ENCODE results near the gene KRT10. TPM values are rescaled to one million over a fixed set of nuclear protein-coding genes. Genes with fewer than 3 reads are reported as not detected.

KRT10 gene
- total and polyA plus RNA-seq, 2 experiments from 2014 or later = 9.6 to 123 TPM

GRCh38 chr17:40839194-40839593, 16.8 kb upstream of the KRT10 start:
- Mint-ChIP-seq H3K4me3 (no peak overlapping the region), H3K27ac (no peak overlapping the region), H3K27me3 (ENCODE audit: insufficient read depth, low read depth, poor library complexity) (peaks cover 11% of the 10 kb centered on the region), H3K36me3 (ENCODE audit: low read depth) (peaks cover 5% of the 10 kb centered on the region; the same call in 2 of the 3 replicates), H3K4me1 (peaks cover 3% of the 10 kb centered on the region; the same call in 1 of the 3 replicates), H3K9me3 (no peaks in the 10 kb centered on the region)
- H3K27ac ChIP-seq (ENCODE audit: low read depth) = no peak overlapping the region
- H3K79me2 ChIP-seq (replicated peaks; ENCODE audit: insufficient read depth) = no peaks in the 10 kb centered on the region
- no peak overlapping the region for H2AFZ ChIP-seq
- no peak overlapping the region for H3K4me3 ChIP-seq
- ATAC-seq (no peak), DNase-seq (ENCODE audit: low spot score) (no peak)
- no peak overlapping the region for H3K4me2 ChIP-seq
- no peaks in the 10 kb centered on the region for H3F3A ChIP-seq (replicated peaks; ENCODE audit: low read depth)
- H3K27me3 ChIP-seq (ENCODE audit: insufficient read depth) = peaks cover 66% of the 10 kb centered on the region
- no peaks in the 10 kb centered on the region for H3K9me2 ChIP-seq (ENCODE audit: insufficient read depth)
- H4K20me1 ChIP-seq (replicated peaks; ENCODE audit: insufficient read depth) = peaks cover 9% of the 10 kb centered on the region
- no peaks in the 10 kb centered on the region for H3K4me1 ChIP-seq (ENCODE audit: insufficient read depth)
- no peaks in the 10 kb centered on the region; the same call in 1 of the 2 replicates for H3K36me3 ChIP-seq (ENCODE audit: insufficient read depth)
- TF ChIP-seq, protein P1, sequence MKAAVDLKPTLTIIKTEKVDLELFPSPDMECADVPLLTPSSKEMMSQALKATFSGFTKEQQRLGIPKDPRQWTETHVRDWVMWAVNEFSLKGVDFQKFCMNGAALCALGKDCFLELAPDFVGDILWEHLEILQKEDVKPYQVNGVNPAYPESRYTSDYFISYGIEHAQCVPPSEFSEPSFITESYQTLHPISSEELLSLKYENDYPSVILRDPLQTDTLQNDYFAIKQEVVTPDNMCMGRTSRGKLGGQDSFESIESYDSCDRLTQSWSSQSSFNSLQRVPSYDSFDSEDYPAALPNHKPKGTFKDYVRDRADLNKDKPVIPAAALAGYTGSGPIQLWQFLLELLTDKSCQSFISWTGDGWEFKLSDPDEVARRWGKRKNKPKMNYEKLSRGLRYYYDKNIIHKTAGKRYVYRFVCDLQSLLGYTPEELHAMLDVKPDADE (IDR thresholded peaks at IDR 0.05) = no peak
- TF ChIP-seq CTCF (conservative IDR thresholded peaks at IDR 0.05; ENCODE audit: low read depth in 2 of 2) (no peak), ZNF114 (CRISPR knock-in tag; IDR thresholded peaks at IDR 0.05) (no peak), EZH2phosphoT487 (IDR thresholded peaks at IDR 0.05; ENCODE audit: unreplicated experiment) (no peak), NANOG (IDR thresholded peaks at IDR 0.05; ENCODE audit: borderline replicate concordance) (no peak), STAT1 (IDR thresholded peaks at IDR 0.05; ENCODE audit: unreplicated experiment) (no peak), ZNF331 (CRISPR knock-in tag; IDR thresholded peaks at IDR 0.05; ENCODE audit: low read depth) (no peak), POLR2AphosphoS5 (IDR thresholded peaks at IDR 0.05; ENCODE audit: low read depth) (no peak), CREB1 (CRISPR knock-in tag; IDR thresholded peaks at IDR 0.05; ENCODE audit: low read depth) (no peak), JUNB (IDR thresholded peaks at IDR 0.05; ENCODE audit: unreplicated experiment) (no peak), EZH2 (IDR thresholded peaks at IDR 0.05; ENCODE audit: low read depth, unreplicated experiment) (no peak)
- TF ChIP-seq, protein P2, sequence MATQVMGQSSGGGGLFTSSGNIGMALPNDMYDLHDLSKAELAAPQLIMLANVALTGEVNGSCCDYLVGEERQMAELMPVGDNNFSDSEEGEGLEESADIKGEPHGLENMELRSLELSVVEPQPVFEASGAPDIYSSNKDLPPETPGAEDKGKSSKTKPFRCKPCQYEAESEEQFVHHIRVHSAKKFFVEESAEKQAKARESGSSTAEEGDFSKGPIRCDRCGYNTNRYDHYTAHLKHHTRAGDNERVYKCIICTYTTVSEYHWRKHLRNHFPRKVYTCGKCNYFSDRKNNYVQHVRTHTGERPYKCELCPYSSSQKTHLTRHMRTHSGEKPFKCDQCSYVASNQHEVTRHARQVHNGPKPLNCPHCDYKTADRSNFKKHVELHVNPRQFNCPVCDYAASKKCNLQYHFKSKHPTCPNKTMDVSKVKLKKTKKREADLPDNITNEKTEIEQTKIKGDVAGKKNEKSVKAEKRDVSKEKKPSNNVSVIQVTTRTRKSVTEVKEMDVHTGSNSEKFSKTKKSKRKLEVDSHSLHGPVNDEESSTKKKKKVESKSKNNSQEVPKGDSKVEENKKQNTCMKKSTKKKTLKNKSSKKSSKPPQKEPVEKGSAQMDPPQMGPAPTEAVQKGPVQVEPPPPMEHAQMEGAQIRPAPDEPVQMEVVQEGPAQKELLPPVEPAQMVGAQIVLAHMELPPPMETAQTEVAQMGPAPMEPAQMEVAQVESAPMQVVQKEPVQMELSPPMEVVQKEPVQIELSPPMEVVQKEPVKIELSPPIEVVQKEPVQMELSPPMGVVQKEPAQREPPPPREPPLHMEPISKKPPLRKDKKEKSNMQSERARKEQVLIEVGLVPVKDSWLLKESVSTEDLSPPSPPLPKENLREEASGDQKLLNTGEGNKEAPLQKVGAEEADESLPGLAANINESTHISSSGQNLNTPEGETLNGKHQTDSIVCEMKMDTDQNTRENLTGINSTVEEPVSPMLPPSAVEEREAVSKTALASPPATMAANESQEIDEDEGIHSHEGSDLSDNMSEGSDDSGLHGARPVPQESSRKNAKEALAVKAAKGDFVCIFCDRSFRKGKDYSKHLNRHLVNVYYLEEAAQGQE (IDR thresholded peaks at IDR 0.05; ENCODE audit: unreplicated experiment) = no peak
- TF ChIP-seq, protein P3, sequence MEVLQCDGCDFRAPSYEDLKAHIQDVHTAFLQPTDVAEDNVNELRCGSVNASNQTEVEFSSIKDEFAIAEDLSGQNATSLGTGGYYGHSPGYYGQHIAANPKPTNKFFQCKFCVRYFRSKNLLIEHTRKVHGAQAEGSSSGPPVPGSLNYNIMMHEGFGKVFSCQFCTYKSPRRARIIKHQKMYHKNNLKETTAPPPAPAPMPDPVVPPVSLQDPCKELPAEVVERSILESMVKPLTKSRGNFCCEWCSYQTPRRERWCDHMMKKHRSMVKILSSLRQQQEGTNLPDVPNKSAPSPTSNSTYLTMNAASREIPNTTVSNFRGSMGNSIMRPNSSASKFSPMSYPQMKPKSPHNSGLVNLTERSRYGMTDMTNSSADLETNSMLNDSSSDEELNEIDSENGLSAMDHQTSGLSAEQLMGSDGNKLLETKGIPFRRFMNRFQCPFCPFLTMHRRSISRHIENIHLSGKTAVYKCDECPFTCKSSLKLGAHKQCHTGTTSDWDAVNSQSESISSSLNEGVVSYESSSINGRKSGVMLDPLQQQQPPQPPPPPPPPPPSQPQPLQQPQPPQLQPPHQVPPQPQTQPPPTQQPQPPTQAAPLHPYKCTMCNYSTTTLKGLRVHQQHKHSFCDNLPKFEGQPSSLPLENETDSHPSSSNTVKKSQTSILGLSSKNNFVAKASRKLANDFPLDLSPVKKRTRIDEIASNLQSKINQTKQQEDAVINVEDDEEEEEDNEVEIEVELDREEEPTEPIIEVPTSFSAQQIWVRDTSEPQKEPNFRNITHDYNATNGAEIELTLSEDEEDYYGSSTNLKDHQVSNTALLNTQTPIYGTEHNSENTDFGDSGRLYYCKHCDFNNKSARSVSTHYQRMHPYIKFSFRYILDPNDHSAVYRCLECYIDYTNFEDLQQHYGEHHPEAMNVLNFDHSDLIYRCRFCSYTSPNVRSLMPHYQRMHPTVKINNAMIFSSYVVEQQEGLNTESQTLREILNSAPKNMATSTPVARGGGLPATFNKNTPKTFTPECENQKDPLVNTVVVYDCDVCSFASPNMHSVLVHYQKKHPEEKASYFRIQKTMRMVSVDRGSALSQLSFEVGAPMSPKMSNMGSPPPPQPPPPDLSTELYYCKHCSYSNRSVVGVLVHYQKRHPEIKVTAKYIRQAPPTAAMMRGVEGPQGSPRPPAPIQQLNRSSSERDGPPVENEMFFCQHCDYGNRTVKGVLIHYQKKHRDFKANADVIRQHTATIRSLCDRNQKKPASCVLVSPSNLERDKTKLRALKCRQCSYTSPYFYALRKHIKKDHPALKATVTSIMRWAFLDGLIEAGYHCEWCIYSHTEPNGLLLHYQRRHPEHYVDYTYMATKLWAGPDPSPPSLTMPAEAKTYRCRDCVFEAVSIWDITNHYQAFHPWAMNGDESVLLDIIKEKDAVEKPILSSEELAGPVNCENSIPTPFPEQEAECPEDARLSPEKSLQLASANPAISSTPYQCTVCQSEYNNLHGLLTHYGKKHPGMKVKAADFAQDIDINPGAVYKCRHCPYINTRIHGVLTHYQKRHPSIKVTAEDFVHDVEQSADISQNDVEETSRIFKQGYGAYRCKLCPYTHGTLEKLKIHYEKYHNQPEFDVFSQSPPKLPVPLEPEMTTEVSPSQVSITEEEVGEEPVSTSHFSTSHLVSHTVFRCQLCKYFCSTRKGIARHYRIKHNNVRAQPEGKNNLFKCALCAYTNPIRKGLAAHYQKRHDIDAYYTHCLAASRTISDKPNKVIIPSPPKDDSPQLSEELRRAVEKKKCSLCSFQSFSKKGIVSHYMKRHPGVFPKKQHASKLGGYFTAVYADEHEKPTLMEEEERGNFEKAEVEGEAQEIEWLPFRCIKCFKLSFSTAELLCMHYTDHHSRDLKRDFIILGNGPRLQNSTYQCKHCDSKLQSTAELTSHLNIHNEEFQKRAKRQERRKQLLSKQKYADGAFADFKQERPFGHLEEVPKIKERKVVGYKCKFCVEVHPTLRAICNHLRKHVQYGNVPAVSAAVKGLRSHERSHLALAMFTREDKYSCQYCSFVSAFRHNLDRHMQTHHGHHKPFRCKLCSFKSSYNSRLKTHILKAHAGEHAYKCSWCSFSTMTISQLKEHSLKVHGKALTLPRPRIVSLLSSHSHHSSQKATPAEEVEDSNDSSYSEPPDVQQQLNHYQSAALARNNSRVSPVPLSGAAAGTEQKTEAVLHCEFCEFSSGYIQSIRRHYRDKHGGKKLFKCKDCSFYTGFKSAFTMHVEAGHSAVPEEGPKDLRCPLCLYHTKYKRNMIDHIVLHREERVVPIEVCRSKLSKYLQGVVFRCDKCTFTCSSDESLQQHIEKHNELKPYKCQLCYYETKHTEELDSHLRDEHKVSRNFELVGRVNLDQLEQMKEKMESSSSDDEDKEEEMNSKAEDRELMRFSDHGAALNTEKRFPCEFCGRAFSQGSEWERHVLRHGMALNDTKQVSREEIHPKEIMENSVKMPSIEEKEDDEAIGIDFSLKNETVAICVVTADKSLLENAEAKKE (CRISPR knock-in tag; IDR thresholded peaks at IDR 0.05) = no peak
